Activated B cell treated with CpG ODN at 0.5 μM for 24 hours (primary cell): ENCODE results near the gene MBNL2. TPM values are rescaled to one million over a fixed set of nuclear protein-coding genes. Genes with fewer than 3 reads are reported as not detected.

Experiments
- ATAC-seq: fragments of 200-7000 bp; cut with Tn5 transposase; one replicate; pipeline ENCODE4 v1.10.0; 2021; ENCODE audit warnings: low read depth, mild to moderate bottlenecking, moderate library complexity
- CTCF ChIA-PET: fragments of 350-600 bp; sonication (Branson Sonifier 250); formaldehyde crosslinking; loops from one replicate; lab custom pipeline; 2021; ENCODE audit warnings: antibody characterized with exemption; lab: Charles Lee
- POLR2A ChIA-PET: fragments of 350-600 bp; sonication (Branson Sonifier 250); formaldehyde crosslinking; loops from one replicate; lab custom pipeline; 2021; ENCODE audit warnings: antibody characterized with exemption; lab: Charles Lee
- DNase-seq: peaks from one replicate; pipeline ENCODE4 v3.0.0; 2022
- H3K27ac Mint-ChIP-seq: one replicate; pipeline ENCODE4 v1.8.0; 2020; ENCODE audit warnings: mixed read lengths
- H3K27me3 Mint-ChIP-seq: one replicate; pipeline ENCODE4 v1.8.0; 2021; ENCODE audit warnings: mixed read lengths
- H3K36me3 Mint-ChIP-seq: one replicate; pipeline ENCODE4 v1.8.0; 2021; ENCODE audit warnings: low read depth, mixed read lengths
- H3K4me1 Mint-ChIP-seq: one replicate; pipeline ENCODE4 v1.8.0; 2021; ENCODE audit warnings: mixed read lengths
- H3K4me3 Mint-ChIP-seq: one replicate; pipeline ENCODE4 v1.8.0; 2020; ENCODE audit warnings: mild to moderate bottlenecking, mixed read lengths
- H3K9me3 Mint-ChIP-seq: one replicate; pipeline ENCODE4 v1.8.0; 2020; ENCODE audit warnings: mixed read lengths
- CTCF ChIP-seq: fragments of 200-600 bp; IDR thresholded peaks from one replicate; pipeline ENCODE4 v1.8.0; 2022; ENCODE audit warnings: antibody characterized with exemption, mild to moderate bottlenecking
- intact Hi-C: fragments of 100-400 bp; cut with micrococcal nuclease; formaldehyde crosslinking; loops from one replicate; pipeline ENCODE4 v1.15.1; 2024
- total RNA-seq: library from RNA; stranded (reverse); gene quantifications from 2 replicates; pipeline ENCODE4 v1.2.3, GENCODE V29; 2022

Gene MBNL2
- total RNA-seq, 1 donor from 2014 or later = 18.8 TPM

- intact Hi-C loops = no loop called here
- ChIA-PET CTCF (no interaction called here), POLR2A (no interaction called here)
- Mint-ChIP-seq H3K4me1 (no peaks in the 10 kb centered on the region), H3K27ac (no peak overlapping the region), H3K9me3 (peaks cover 11% of the 10 kb centered on the region), H3K27me3 (no peaks in the 10 kb centered on the region), H3K4me3 (no peak overlapping the region), H3K36me3 (peaks cover 9% of the 10 kb centered on the region)
- DNase-seq (no peak), ATAC-seq (no peak)
- TF ChIP-seq CTCF = no peak
Observed at GRCh38 chr13:97397267-97397666, 175.1 kb downstream of the MBNL2 start.

GRCh38 chr13:97401421-97401820 is 179.3 kb downstream of the MBNL2 start:
- Mint-ChIP-seq H3K4me3 (no peak overlapping the region), H3K36me3 (no peaks in the 10 kb centered on the region), H3K4me1 (no peaks in the 10 kb centered on the region), H3K27ac (no peak overlapping the region), H3K27me3 (peaks cover under 1% of the 10 kb centered on the region), H3K9me3 (peaks cover 11% of the 10 kb centered on the region)
- intact Hi-C loops = no loop called here
- ChIA-PET POLR2A (no interaction called here), CTCF (no interaction called here)
- ATAC-seq (no peak), DNase-seq (no peak)
- TF ChIP-seq CTCF = no peak

- no peaks in the 10 kb centered on the region for H3K4me1 Mint-ChIP-seq
- H3K36me3 Mint-ChIP-seq = no peaks in the 10 kb centered on the region
- H3K27me3 Mint-ChIP-seq = peaks cover 7% of the 10 kb centered on the region
- H3K9me3 Mint-ChIP-seq = peaks cover 11% of the 10 kb centered on the region
- no peak for TF ChIP-seq CTCF
- DNase-seq (no peak), ATAC-seq (no peak)
- intact Hi-C loops = no loop called here
- no peak overlapping the region for H3K4me3 Mint-ChIP-seq
- no peak overlapping the region for H3K27ac Mint-ChIP-seq
- ChIA-PET POLR2A (no interaction called here), CTCF (no interaction called here)
Observed at GRCh38 chr13:97403893-97404750, 182.0 kb downstream of the MBNL2 start.

GRCh38 chr13:97407540-97407939 is 185.4 kb downstream of the MBNL2 start:
- Mint-ChIP-seq H3K27me3 (peaks cover 7% of the 10 kb centered on the region), H3K36me3 (no peaks in the 10 kb centered on the region), H3K9me3 (no peaks in the 10 kb centered on the region), H3K4me3 (no peak overlapping the region), H3K27ac (no peak overlapping the region), H3K4me1 (no peaks in the 10 kb centered on the region)
- ChIA-PET POLR2A (no interaction called here), CTCF (interaction anchor here (1.7 kb wide), 1 partner anchor 298 kb away, joined by 4 read pairs; no protein-coding TSS in a partner anchor)
- no peak for TF ChIP-seq CTCF
- no peak for DNase-seq
- intact Hi-C loops = no loop called here
- ATAC-seq = no peak

- ChIA-PET POLR2A (no interaction called here), CTCF (interaction anchor here (1.7 kb wide), 1 partner anchor 299 kb away, joined by 4 read pairs; no protein-coding TSS in a partner anchor)
- H3K27me3 Mint-ChIP-seq = peaks cover 8% of the 10 kb centered on the region
- DNase-seq (no peak), ATAC-seq (no peak)
- no peak overlapping the region for H3K4me3 Mint-ChIP-seq
- TF ChIP-seq CTCF = no peak
- H3K27ac Mint-ChIP-seq = no peak overlapping the region
- intact Hi-C loops = no loop called here
- no peaks in the 10 kb centered on the region for H3K9me3 Mint-ChIP-seq
- no peaks in the 10 kb centered on the region for H3K36me3 Mint-ChIP-seq
- H3K4me1 Mint-ChIP-seq = no peaks in the 10 kb centered on the region
Observed at GRCh38 chr13:97408938-97409337, 186.8 kb downstream of the MBNL2 start.
